Esophagus (tissue), 2 donors: ENCODE data around the gene RAD51B. TPM values are rescaled to one million over a fixed set of nuclear protein-coding genes. Genes with fewer than 3 reads are reported as not detected.

Source experiments
- H3K27ac ChIP-seq, 2 donors: one replicate each; pipeline ENCODE4 v1.5.1; 2013; ENCODE audit warnings: low read depth in 2 of 2, mild to moderate bottlenecking in 2 of 2, inconsistent platforms in 1 of 2, low read length in 1 of 2, moderate library complexity in 1 of 2
- H3K27me3 ChIP-seq, 2 donors: one replicate each; pipeline ENCODE4 v1.6.1; 2013; ENCODE audit warnings: low read length in 2 of 2, control low read depth in 1 of 2, mild to moderate bottlenecking in 1 of 2; ENCODE audit not compliant: insufficient read depth in 2 of 2, control insufficient read depth in 1 of 2
- H3K36me3 ChIP-seq, 2 donors: one replicate each; pipeline ENCODE4 v1.6.1; 2013; ENCODE audit warnings: low read length in 1 of 2; ENCODE audit not compliant: control insufficient read depth in 2 of 2, insufficient read depth in 2 of 2
- H3K4me1 ChIP-seq, 2 donors: one replicate each; pipeline ENCODE4 v1.6.1; 2013; ENCODE audit warnings: low read length in 1 of 2; ENCODE audit not compliant: control insufficient read depth in 2 of 2, insufficient read depth in 2 of 2
- H3K4me3 ChIP-seq, 2 donors: one replicate each; pipeline ENCODE4 v1.5.1; 2013; ENCODE audit warnings: low read length in 2 of 2, mild to moderate bottlenecking in 2 of 2, low read depth in 1 of 2, moderate library complexity in 1 of 2
- H3K9me3 ChIP-seq, 2 donors: one replicate each; pipeline ENCODE4 v1.6.1; 2013; ENCODE audit warnings: mild to moderate bottlenecking in 2 of 2, low read depth in 1 of 2, low read length in 1 of 2, moderate library complexity in 1 of 2; ENCODE audit not compliant: control insufficient read depth in 2 of 2, insufficient read depth in 1 of 2
- WGBS, 2 donors: extraction: QIAGEN DNeasy Blood & Tissue Kit; methylation state at CpG; one replicate each; pipeline ENCODE4 v1.1.7; 2013; 5-methylcytosine and 5-hydroxymethylcytosine counted together
- polyA plus RNA-seq, 2 donors: library from polyadenylated mRNA; stranded (reverse); fragments of 200-250 nt; gene quantifications; one replicate each; pipeline ENCODE4 v1.2.3, GENCODE V29; 2013
- donor health status: healthy with polysubstance abuse.
- donor health status: Bipolar disorder and iron deficiency.

The RAD51B gene
- polyA plus RNA-seq, 2 donors: 3.2 to 4.0 TPM

- Histone ChIP-seq H3K4me3 (no peak overlapping the region), H3K9me3 (no peaks in the 10 kb centered on the region), H3K27me3 (no peaks in the 10 kb centered on the region), H3K36me3 (no peaks in the 10 kb centered on the region), H3K4me1 (peaks cover 6 to 28% of the 10 kb centered on the region in 2 donors), H3K27ac (peak overlapping the region; percentile 69 to 75)
- 76 to 82% methylated on average over 9 of the region's 9 CpGs for WGBS, 2 donors
Observed at GRCh38 chr14:68509188-68509983, 689.8 kb downstream of the RAD51B start.

- 72 to 73% methylated on average over 11 of the region's 11 CpGs for WGBS, 2 donors
Observed at GRCh38 chr14:68510201-68511128, 690.9 kb downstream of the RAD51B start.

GRCh38 chr14:68511129-68512047 is 691.8 kb downstream of the RAD51B start:
- no peaks in the 10 kb centered on the region for H3K36me3 ChIP-seq
- no peak overlapping the region for H3K4me3 ChIP-seq
- peaks cover 5 to 23% of the 10 kb centered on the region in 2 donors for H3K4me1 ChIP-seq
- no peaks in the 10 kb centered on the region for H3K9me3 ChIP-seq
- H3K27ac ChIP-seq: peak overlapping the region; percentile 94
- WGBS, 2 donors: 42 to 54% methylated on average over 4 of the region's 4 CpGs
- no peaks in the 10 kb centered on the region for H3K27me3 ChIP-seq

More at GRCh38 chr14:68510201-68511128, 690.9 kb downstream of the RAD51B start:
- H3K36me3 ChIP-seq: no peaks in the 10 kb centered on the region
- no peaks in the 10 kb centered on the region for H3K9me3 ChIP-seq
- H3K4me3 ChIP-seq: no peak overlapping the region
- no peaks in the 10 kb centered on the region for H3K27me3 ChIP-seq
- peaks cover 6 to 28% of the 10 kb centered on the region in 2 donors for H3K4me1 ChIP-seq
- peak overlapping the region; percentile 88 to 94 for H3K27ac ChIP-seq

GRCh38 chr14:68512088-68512487 is 692.5 kb downstream of the RAD51B start:
- 41 to 48% methylated on average over 6 of the region's 6 CpGs for WGBS, 2 donors
- Histone ChIP-seq H3K4me1 (peaks cover 2 to 18% of the 10 kb centered on the region in 2 donors), H3K27ac (peak overlapping the region; percentile 94)

GRCh38 chr14:68513137-68513536 is 693.6 kb downstream of the RAD51B start:
- Histone ChIP-seq H3K27me3 (no peaks in the 10 kb centered on the region), H3K36me3 (no peaks in the 10 kb centered on the region), H3K27ac (peak overlapping the region; percentile 93 to 94), H3K4me1 (peaks cover 2 to 21% of the 10 kb centered on the region in 2 donors), H3K4me3 (no peak overlapping the region), H3K9me3 (no peaks in the 10 kb centered on the region)
- WGBS, 2 donors: 58 to 71% methylated on average over 2 of the region's 2 CpGs

More at GRCh38 chr14:68512088-68512487, 692.5 kb downstream of the RAD51B start:
- Histone ChIP-seq H3K27me3 (no peaks in the 10 kb centered on the region), H3K36me3 (no peaks in the 10 kb centered on the region), H3K4me3 (no peak overlapping the region), H3K9me3 (no peaks in the 10 kb centered on the region)

GRCh38 chr14:68513838-68514607 is 694.4 kb downstream of the RAD51B start:
- WGBS, 2 donors: 66 to 69% methylated on average over 12 of the region's 12 CpGs
- H3K27ac ChIP-seq: peak overlapping the region; percentile 93 to 94
- no peak overlapping the region for H3K4me3 ChIP-seq
- H3K27me3 ChIP-seq: no peaks in the 10 kb centered on the region
- peaks cover 5 to 26% of the 10 kb centered on the region in 2 donors for H3K4me1 ChIP-seq
- no peaks in the 10 kb centered on the region for H3K36me3 ChIP-seq
- H3K9me3 ChIP-seq: no peaks in the 10 kb centered on the region

- Histone ChIP-seq H3K4me1 (peaks cover 4 to 28% of the 10 kb centered on the region in 2 donors), H3K36me3 (no peaks in the 10 kb centered on the region)
- 46 to 58% methylated on average over 4 of the region's 4 CpGs for WGBS, 2 donors
Observed at GRCh38 chr14:68514608-68515194, 695.1 kb downstream of the RAD51B start.

GRCh38 chr14:68516342-68516741 is 696.8 kb downstream of the RAD51B start:
- peaks cover 6 to 25% of the 10 kb centered on the region in 2 donors for H3K4me1 ChIP-seq
- H3K4me3 ChIP-seq: no peak overlapping the region
- no peak overlapping the region for H3K27ac ChIP-seq
- H3K27me3 ChIP-seq: no peaks in the 10 kb centered on the region
- 65 to 84% methylated on average over 4 of the region's 4 CpGs for WGBS, 2 donors
- no peaks in the 10 kb centered on the region for H3K9me3 ChIP-seq
- no peaks in the 10 kb centered on the region for H3K36me3 ChIP-seq

More at GRCh38 chr14:68514608-68515194, 695.1 kb downstream of the RAD51B start:
- Histone ChIP-seq H3K27me3 (no peaks in the 10 kb centered on the region), H3K4me3 (no peak overlapping the region), H3K9me3 (no peaks in the 10 kb centered on the region), H3K27ac (peak overlapping the region; percentile 93 to 94)
